GM23248 (cell line): Measurements from ENCODE around the gene LRRC2.

Source experiments
- EZH2 ChIP-seq: fragments of 200-600 bp; sonication (generic); IDR thresholded peaks from 2 replicates; pipeline ENCODE4 v1.6.1; 2018; ENCODE audit warnings: antibody characterized with exemption, mild to moderate bottlenecking; ENCODE audit not compliant: insufficient read depth, poor library complexity, severe bottlenecking
- EZH2phosphoT487 ChIP-seq: fragments of 200-600 bp; sonication (generic); IDR thresholded peaks from 2 replicates; pipeline ENCODE4 v1.6.1; 2018; ENCODE audit warnings: antibody characterized with exemption, moderate library complexity, mild to moderate bottlenecking, low read depth; ENCODE audit not compliant: insufficient read depth

GRCh38 chr3:46580675-46581074 is 14.6 kb upstream of the LRRC2 start:
- no peak for TF ChIP-seq EZH2phosphoT487
- no peak for TF ChIP-seq EZH2
